ENCODE results near the gene ATOSB. TPM values are rescaled to one million over a fixed set of nuclear protein-coding genes. Genes with fewer than 3 reads are reported as not detected.

ATOSB gene
- total RNA-seq, 5 donors from 2014 or later (not counting 1 experiment from before 2014, with no cell fraction given): 4.7 to 12.7 (median 8.9) TPM

DNA sequence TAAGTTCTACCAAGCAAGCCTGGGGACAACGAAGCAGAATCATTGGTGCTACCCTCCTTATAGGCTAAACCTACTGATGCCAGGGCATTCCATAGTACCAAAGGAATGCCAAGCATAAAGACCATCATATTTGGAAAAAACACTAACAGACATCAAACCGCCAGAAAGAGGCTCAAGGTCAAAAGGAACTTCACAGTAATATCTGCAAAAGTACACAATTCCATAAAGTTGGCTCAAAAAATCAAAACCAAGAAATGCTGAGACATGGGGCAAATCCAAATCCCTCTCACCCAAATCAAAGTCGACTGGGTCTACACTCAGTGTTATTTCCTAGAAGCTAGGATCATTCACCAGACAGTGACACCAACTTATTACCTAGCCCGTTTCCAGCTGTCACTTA, 46.6 kb downstream of the ATOSB start:
- Mint-ChIP-seq H3K36me3 (peaks cover 27% of the 10 kb centered on the region), H3K9me3 (no peaks in the 10 kb centered on the region), H3K4me1 (peaks cover 48 to 60% (median 54%) of the 10 kb centered on the region in 3 donors), H3K27me3 (no peaks in the 10 kb centered on the region), H3K27ac (peak overlapping the region; percentile 37 to 55), H3K4me3 (peak overlapping the region; percentile 29 to 91 (median 87))
- ChIA-PET POLR2A (interaction anchor here (0.6 to 1.4 kb wide), 6 partner anchors 8 to 734 kb away, joined by 3 to 14 read pairs (median 6); partner anchors contain the start of genes DNAJB5 (in 1 of the 2) and FANCG (in 1 of the 2)), CTCF (interaction anchor here (0.6 to 1.0 kb wide), 5 partner anchors 16 to 269 kb away, joined by 3 to 8 read pairs (median 5); partner anchors contain the start of gene STOML2 (in 1 of the 2))
- no peak overlapping the region for H3K4me3 ChIP-seq (ENCODE audit: control insufficient read depth in 1 of 2, extremely low read depth in 1 of 2, low read length in 1 of 2)
- no peaks in the 10 kb centered on the region for H3K9me3 ChIP-seq
- 92% methylated on average over 2 of the region's 4 CpGs for WGBS (ENCODE audit: insufficient coverage)
- DNase-seq (no peak), ATAC-seq (replicated peaks in 1 of 4) (no peak)
- no peaks in the 10 kb centered on the region for H3K27me3 ChIP-seq (replicated peaks in 1 of 2; ENCODE audit: control insufficient read depth in 2 of 2, extremely low read depth in 1 of 2, insufficient read depth in 2 of 2, low read length in 1 of 2)
- peaks cover 15 to 46% of the 10 kb centered on the region in 2 experiments for H3K4me1 ChIP-seq (ENCODE audit: control insufficient read depth in 1 of 2, extremely low read depth in 1 of 2, insufficient read depth in 2 of 2, low read length in 2 of 2)
- peaks cover 8 to 52% of the 10 kb centered on the region in 2 donors for H3K36me3 ChIP-seq (ENCODE audit: control insufficient read depth in 2 of 2, extremely low read depth in 1 of 2, insufficient read depth in 1 of 2, low read length in 1 of 2)
- H3K27ac ChIP-seq (ENCODE audit: low read length): no peak overlapping the region

DNA sequence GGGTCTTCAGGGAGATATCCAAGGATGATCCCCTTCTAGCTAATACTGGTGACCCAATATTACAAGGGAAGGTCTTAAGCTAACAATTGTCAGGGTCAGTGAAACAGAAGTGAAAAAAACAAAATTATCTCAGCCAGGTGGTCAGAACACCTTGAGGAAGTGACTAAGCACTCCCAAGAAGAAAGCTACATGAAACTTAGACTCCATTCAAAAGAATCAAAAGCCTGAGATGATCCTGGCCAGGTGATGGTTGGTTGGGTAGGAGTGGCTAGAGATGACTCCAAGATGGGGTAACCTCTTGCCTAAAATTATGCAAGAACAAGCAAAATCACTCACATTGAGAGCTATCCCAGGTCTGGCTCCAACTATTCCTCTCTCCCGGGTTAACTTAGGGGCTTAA, 48.6 kb downstream of the ATOSB start:
- peak overlapping the region in 1 of 3 donors; percentile 32 for H3K4me3 Mint-ChIP-seq
- ATAC-seq (replicated peaks in 1 of 4) (no peak), DNase-seq (no peak)
- H3K36me3 Mint-ChIP-seq: peaks cover 42% of the 10 kb centered on the region
- H3K4me1 Mint-ChIP-seq: peaks cover 46 to 51% (median 49%) of the 10 kb centered on the region in 3 donors
- CTCF ChIA-PET: interaction anchor here in 1 of 2 donors (1.0 kb wide), 2 partner anchors 8 to 168 kb away, joined by 3 read pairs; no protein-coding TSS in a partner anchor
- Histone ChIP-seq H3K4me1 (ENCODE audit: control insufficient read depth in 1 of 2, extremely low read depth in 1 of 2, insufficient read depth in 2 of 2, low read length in 2 of 2) (peaks cover 14 to 38% of the 10 kb centered on the region in 2 experiments), H3K9me3 (no peaks in the 10 kb centered on the region), H3K27ac (ENCODE audit: low read length) (no peak overlapping the region), H3K4me3 (ENCODE audit: control insufficient read depth in 1 of 2, extremely low read depth in 1 of 2, low read length in 1 of 2) (no peak overlapping the region), H3K36me3 (ENCODE audit: control insufficient read depth in 2 of 2, extremely low read depth in 1 of 2, insufficient read depth in 1 of 2, low read length in 1 of 2) (peaks cover 19 to 71% of the 10 kb centered on the region in 2 donors), H3K27me3 (replicated peaks in 1 of 2; ENCODE audit: control insufficient read depth in 2 of 2, extremely low read depth in 1 of 2, insufficient read depth in 2 of 2, low read length in 1 of 2) (no peaks in the 10 kb centered on the region)
- no peaks in the 10 kb centered on the region for H3K27me3 Mint-ChIP-seq
- no CpG with 5 or more reads among the region's 1 CpG for WGBS (ENCODE audit: insufficient coverage)
- POLR2A ChIA-PET: interaction anchor here in 1 of 2 donors (0.5 to 0.9 kb wide), 2 partner anchors 14 to 58 kb away, joined by 3 read pairs; no protein-coding TSS in a partner anchor
- peak overlapping the region in 1 of 2 donors; percentile 39 for H3K27ac Mint-ChIP-seq
- H3K9me3 Mint-ChIP-seq: no peaks in the 10 kb centered on the region

DNA sequence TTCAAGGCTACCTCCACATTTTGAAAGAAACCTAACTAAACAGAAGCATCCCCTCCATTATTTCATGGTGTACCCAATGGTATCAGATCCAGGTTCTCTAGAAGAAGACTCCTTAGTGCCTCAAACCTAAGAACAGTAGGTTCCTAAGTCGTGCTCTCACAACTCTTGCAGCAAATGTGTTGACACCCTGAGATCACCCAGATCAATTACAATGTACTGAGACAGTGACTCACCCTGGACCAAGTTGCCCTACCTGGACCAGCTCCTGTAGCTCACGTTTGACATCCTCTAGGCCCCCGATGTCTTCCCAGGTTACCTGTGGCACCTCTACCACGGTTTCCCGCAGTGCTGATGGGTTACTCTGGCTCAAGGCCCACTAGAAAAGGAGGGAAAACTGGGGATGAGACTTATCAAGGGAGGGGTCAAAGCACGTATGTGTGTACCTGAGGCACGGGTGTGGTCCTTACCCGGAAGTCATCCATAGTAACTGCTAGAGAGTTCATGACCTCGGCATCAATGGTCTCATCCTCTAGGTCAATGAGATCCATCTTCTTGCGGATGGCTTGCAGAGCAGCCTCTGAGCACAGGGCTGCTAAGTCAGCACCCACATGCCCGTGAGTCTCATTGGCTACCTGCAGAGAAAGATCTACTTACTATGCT, 55.0 kb downstream of the ATOSB start:
- Histone ChIP-seq H3K27ac (ENCODE audit: low read length) (no peak overlapping the region), H3K27me3 (replicated peaks in 1 of 2; ENCODE audit: control insufficient read depth in 2 of 2, extremely low read depth in 1 of 2, insufficient read depth in 2 of 2, low read length in 1 of 2) (no peaks in the 10 kb centered on the region), H3K36me3 (ENCODE audit: control insufficient read depth in 2 of 2, extremely low read depth in 1 of 2, insufficient read depth in 1 of 2, low read length in 1 of 2) (peaks cover 36 to 96% of the 10 kb centered on the region in 2 donors), H3K9me3 (no peaks in the 10 kb centered on the region), H3K4me1 (ENCODE audit: control insufficient read depth in 1 of 2, extremely low read depth in 1 of 2, insufficient read depth in 2 of 2, low read length in 2 of 2) (no peaks in the 10 kb centered on the region), H3K4me3 (ENCODE audit: control insufficient read depth in 1 of 2, extremely low read depth in 1 of 2, low read length in 1 of 2) (no peak overlapping the region)
- DNase-seq (no peak), ATAC-seq (replicated peaks in 1 of 4) (no peak)
- WGBS (ENCODE audit: insufficient coverage): 94% methylated on average over 11 of the region's 11 CpGs
- H3K36me3 Mint-ChIP-seq: peaks cover 75% of the 10 kb centered on the region
- no peaks in the 10 kb centered on the region for H3K9me3 Mint-ChIP-seq
- peaks cover 0 to 7% (median 0%) of the 10 kb centered on the region in 3 donors for H3K4me1 Mint-ChIP-seq
- no peak overlapping the region for H3K27ac Mint-ChIP-seq
- H3K4me3 Mint-ChIP-seq: no peak overlapping the region
- ChIA-PET POLR2A (interaction anchor here in 1 of 2 donors (0.5 kb wide), 1 partner anchor 8 kb away, joined by 8 read pairs; no protein-coding TSS in a partner anchor), CTCF (interaction anchor here in 1 of 2 donors (1.5 kb wide), 1 partner anchor 10 kb away, joined by 4 read pairs; no protein-coding TSS in a partner anchor)
- no peaks in the 10 kb centered on the region for H3K27me3 Mint-ChIP-seq

DNA sequence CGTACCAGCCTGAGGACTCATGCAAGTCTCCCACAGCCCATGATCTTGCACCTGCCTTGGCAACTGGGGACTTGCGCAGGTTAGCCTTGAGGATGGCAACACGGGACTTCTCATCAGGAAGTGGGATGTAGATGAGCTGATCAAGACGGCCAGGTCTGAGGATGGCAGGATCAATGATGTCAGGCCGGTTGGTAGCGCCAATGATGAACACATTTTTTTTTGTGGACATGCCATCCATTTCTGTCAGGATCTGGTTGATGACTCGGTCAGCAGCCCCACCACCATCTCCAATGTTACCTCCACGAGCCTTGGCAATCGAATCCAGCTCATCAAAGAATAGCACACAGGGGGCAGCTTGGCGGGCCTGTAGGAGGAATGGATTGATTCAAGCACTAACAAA, 56.2 kb downstream of the ATOSB start:
- ATAC-seq (replicated peaks in 1 of 4) (no peak), DNase-seq (no peak)
- CTCF ChIA-PET: interaction anchor here in 1 of 2 donors (1.5 kb wide), 1 partner anchor 8 kb away, joined by 4 read pairs; no protein-coding TSS in a partner anchor
- 96% methylated on average over 5 of the region's 10 CpGs for whole genome bisulfite sequencing (ENCODE audit: insufficient coverage)
- Histone ChIP-seq H3K27me3 (replicated peaks in 1 of 2; ENCODE audit: control insufficient read depth in 2 of 2, extremely low read depth in 1 of 2, insufficient read depth in 2 of 2, low read length in 1 of 2) (no peaks in the 10 kb centered on the region), H3K4me1 (ENCODE audit: control insufficient read depth in 1 of 2, extremely low read depth in 1 of 2, insufficient read depth in 2 of 2, low read length in 2 of 2) (no peaks in the 10 kb centered on the region), H3K4me3 (ENCODE audit: control insufficient read depth in 1 of 2, extremely low read depth in 1 of 2, low read length in 1 of 2) (no peak overlapping the region), H3K36me3 (ENCODE audit: control insufficient read depth in 2 of 2, extremely low read depth in 1 of 2, insufficient read depth in 1 of 2, low read length in 1 of 2) (peaks cover 31 to 84% of the 10 kb centered on the region in 2 donors), H3K9me3 (no peaks in the 10 kb centered on the region), H3K27ac (ENCODE audit: low read length) (no peak overlapping the region)
- peaks cover 79% of the 10 kb centered on the region for H3K36me3 Mint-ChIP-seq
- H3K4me3 Mint-ChIP-seq: no peak overlapping the region
- H3K4me1 Mint-ChIP-seq: peaks cover 0 to 7% (median 0%) of the 10 kb centered on the region in 3 donors
- H3K9me3 Mint-ChIP-seq: no peaks in the 10 kb centered on the region
- no peaks in the 10 kb centered on the region for H3K27me3 Mint-ChIP-seq
- POLR2A ChIA-PET: no interaction called here
- no peak overlapping the region for H3K27ac Mint-ChIP-seq

DNA sequence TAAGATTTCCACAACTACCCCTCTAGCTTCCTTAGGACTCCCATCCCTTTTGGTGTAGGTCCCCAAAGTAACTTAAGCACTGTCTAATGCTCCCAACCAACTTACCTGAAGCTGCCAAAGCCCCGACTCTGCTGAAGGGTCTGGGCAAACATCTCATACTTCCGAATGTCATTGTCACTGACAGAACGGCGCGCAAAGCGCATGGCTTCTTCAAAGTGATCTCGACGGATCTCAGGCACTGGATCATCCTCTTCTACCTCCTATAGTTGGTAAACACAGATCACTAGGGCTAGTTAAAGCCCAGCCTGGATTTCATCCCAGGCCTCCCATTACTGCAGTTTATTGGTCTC, 58.4 kb downstream of the ATOSB start:
- Histone ChIP-seq H3K4me3 (ENCODE audit: control insufficient read depth in 1 of 2, extremely low read depth in 1 of 2, low read length in 1 of 2) (no peak overlapping the region), H3K4me1 (ENCODE audit: control insufficient read depth in 1 of 2, extremely low read depth in 1 of 2, insufficient read depth in 2 of 2, low read length in 2 of 2) (no peaks in the 10 kb centered on the region), H3K9me3 (no peaks in the 10 kb centered on the region), H3K27me3 (replicated peaks in 1 of 2; ENCODE audit: control insufficient read depth in 2 of 2, extremely low read depth in 1 of 2, insufficient read depth in 2 of 2, low read length in 1 of 2) (no peaks in the 10 kb centered on the region), H3K36me3 (ENCODE audit: control insufficient read depth in 2 of 2, extremely low read depth in 1 of 2, insufficient read depth in 1 of 2, low read length in 1 of 2) (peaks cover 21 to 67% of the 10 kb centered on the region in 2 donors), H3K27ac (ENCODE audit: low read length) (no peak overlapping the region)
- Mint-ChIP-seq H3K27ac (no peak overlapping the region), H3K4me3 (no peak overlapping the region), H3K4me1 (peaks cover 0 to under 1% (median 0%) of the 10 kb centered on the region in 3 donors), H3K9me3 (no peaks in the 10 kb centered on the region), H3K36me3 (peaks cover 70% of the 10 kb centered on the region), H3K27me3 (no peaks in the 10 kb centered on the region)
- ChIA-PET POLR2A (no interaction called here), CTCF (no interaction called here)
- DNase-seq (no peak), ATAC-seq (replicated peaks in 1 of 4) (peak in 1 of 4 experiments; percentile 12)
- WGBS (ENCODE audit: insufficient coverage): 99% methylated on average over 7 of the region's 8 CpGs

DNA sequence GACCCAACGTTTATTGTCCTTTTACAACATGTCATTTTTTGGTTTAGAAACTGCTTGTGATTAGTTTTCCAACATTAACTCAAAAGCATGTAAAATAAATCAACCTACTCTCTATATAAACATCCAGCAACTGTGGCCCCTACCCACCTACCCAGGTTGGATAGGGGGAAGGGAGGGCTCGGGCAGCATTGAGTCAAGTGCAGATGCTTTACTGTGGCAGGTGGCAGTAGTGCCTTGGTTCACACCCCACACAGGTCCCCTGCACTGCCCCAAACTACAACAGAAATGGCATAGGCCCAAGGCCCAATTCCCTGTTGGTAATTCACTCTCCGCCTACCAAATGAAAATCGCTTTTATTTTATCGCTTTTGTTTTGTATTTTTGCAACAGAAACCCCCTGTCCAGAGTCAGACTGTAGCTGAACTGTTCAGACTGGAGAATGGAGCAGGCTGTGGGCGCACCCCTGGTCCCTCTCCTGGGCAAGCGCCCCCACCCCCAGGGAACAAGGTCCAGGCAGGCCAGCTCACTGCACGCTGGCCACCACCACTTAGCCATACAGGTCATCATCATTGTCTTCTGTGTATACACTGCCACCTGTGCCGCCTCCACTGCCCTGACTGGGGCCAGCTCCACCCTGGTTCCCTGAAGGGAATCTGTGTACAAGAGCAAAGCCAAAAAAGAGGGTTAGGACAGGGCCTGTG, 58.9 kb downstream of the ATOSB start:
- Mint-ChIP-seq H3K9me3 (no peaks in the 10 kb centered on the region), H3K27me3 (no peaks in the 10 kb centered on the region), H3K4me1 (no peaks in the 10 kb centered on the region), H3K36me3 (peaks cover 67% of the 10 kb centered on the region), H3K27ac (no peak overlapping the region), H3K4me3 (no peak overlapping the region)
- Histone ChIP-seq H3K4me3 (ENCODE audit: control insufficient read depth in 1 of 2, extremely low read depth in 1 of 2, low read length in 1 of 2) (no peak overlapping the region), H3K36me3 (ENCODE audit: control insufficient read depth in 2 of 2, extremely low read depth in 1 of 2, insufficient read depth in 1 of 2, low read length in 1 of 2) (peaks cover 21 to 63% of the 10 kb centered on the region in 2 donors), H3K4me1 (ENCODE audit: control insufficient read depth in 1 of 2, extremely low read depth in 1 of 2, insufficient read depth in 2 of 2, low read length in 2 of 2) (no peaks in the 10 kb centered on the region), H3K9me3 (no peaks in the 10 kb centered on the region), H3K27ac (ENCODE audit: low read length) (no peak overlapping the region), H3K27me3 (replicated peaks in 1 of 2; ENCODE audit: control insufficient read depth in 2 of 2, extremely low read depth in 1 of 2, insufficient read depth in 2 of 2, low read length in 1 of 2) (no peaks in the 10 kb centered on the region)
- ATAC-seq (replicated peaks in 1 of 4) (peak in 1 of 4 experiments; percentile 18), DNase-seq (no peak)
- WGBS (ENCODE audit: insufficient coverage): 96% methylated on average over 7 of the region's 9 CpGs
- CTCF ChIA-PET: no interaction called here
- POLR2A ChIA-PET: no interaction called here

Data from T-cell (primary cell).